ENCODE measurements around the gene NUMBL. TPM values are rescaled to one million over a fixed set of nuclear protein-coding genes. Genes with fewer than 3 reads are reported as not detected.

Gene NUMBL
- total RNA-seq, 4 donors from 2014 or later = 38.2 to 143 (median 45.3) TPM

- TF ChIP-seq, protein P1, sequence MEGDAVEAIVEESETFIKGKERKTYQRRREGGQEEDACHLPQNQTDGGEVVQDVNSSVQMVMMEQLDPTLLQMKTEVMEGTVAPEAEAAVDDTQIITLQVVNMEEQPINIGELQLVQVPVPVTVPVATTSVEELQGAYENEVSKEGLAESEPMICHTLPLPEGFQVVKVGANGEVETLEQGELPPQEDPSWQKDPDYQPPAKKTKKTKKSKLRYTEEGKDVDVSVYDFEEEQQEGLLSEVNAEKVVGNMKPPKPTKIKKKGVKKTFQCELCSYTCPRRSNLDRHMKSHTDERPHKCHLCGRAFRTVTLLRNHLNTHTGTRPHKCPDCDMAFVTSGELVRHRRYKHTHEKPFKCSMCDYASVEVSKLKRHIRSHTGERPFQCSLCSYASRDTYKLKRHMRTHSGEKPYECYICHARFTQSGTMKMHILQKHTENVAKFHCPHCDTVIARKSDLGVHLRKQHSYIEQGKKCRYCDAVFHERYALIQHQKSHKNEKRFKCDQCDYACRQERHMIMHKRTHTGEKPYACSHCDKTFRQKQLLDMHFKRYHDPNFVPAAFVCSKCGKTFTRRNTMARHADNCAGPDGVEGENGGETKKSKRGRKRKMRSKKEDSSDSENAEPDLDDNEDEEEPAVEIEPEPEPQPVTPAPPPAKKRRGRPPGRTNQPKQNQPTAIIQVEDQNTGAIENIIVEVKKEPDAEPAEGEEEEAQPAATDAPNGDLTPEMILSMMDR (IDR thresholded peaks at IDR 0.05) = no peak
- DNase-seq (ENCODE audit: low spot score) (no peak), ATAC-seq (ENCODE audit: low FRiP score) (no peak)
Observed at GRCh38 chr19:40616178-40616577, 74.3 kb downstream of the NUMBL start.

Small RNA genes lying within 50 kb of the gene (small RNA-seq; reads per million reads assigned to genes)
- gene RNU6-195P = not detected

Other genes starting within 250 kb of the NUMBL start
- gene SERTAD3, start 246.3 kb downstream of the NUMBL start, total RNA-seq = 10 to 100 TPM; 18.5 to 37.3 (median 23.7) TPM
- gene BLVRB, start 224.9 kb downstream of the NUMBL start, total RNA-seq = 100 to 1,000 TPM; 240 to 419 (median 329) TPM
- 1 to 10 TPM; 1.4 to 3.2 (median 3.0) TPM for gene SPTBN4, start 223.7 kb downstream of the NUMBL start, total RNA-seq
- gene SHKBP1, start 113.8 kb downstream of the NUMBL start, total RNA-seq = 10 to 100 TPM; 37.0 to 87.5 (median 47.8) TPM
- gene LTBP4, start 89.3 kb downstream of the NUMBL start, total RNA-seq = 100 to 1,000 TPM in 3 of 4 donors, 10 to 100 TPM in 1; 73.5 to 197 (median 114) TPM
- gene COQ8B, start 26.2 kb upstream of the NUMBL start, total RNA-seq = 10 to 100 TPM; 22.1 to 38.8 (median 28.1) TPM
- 100 to 1,000 TPM in 2 of 4 donors, 10 to 100 TPM in 2; 39.3 to 118 (median 91.9) TPM for gene ITPKC, start 26.5 kb upstream of the NUMBL start, total RNA-seq
- gene ACTMAP, start 59.8 kb upstream of the NUMBL start, total RNA-seq = 1 to 10 TPM; 3.2 to 3.8 (median 3.5) TPM
- 10 to 100 TPM; 34.8 to 46.8 (median 41.0) TPM for gene SNRPA, start 60.6 kb upstream of the NUMBL start, total RNA-seq
- gene MIA, start 84.9 kb upstream of the NUMBL start, total RNA-seq = not detected
- gene RAB4B, start 87.6 kb upstream of the NUMBL start, total RNA-seq = 10 to 100 TPM; 20.0 to 37.0 (median 21.7) TPM
- 100 to 1,000 TPM in 2 of 4 donors, 10 to 100 TPM in 2; 91.6 to 107 (median 101) TPM for gene EGLN2, start 108.5 kb upstream of the NUMBL start, total RNA-seq
- under 1 TPM in 1 of 4 donors, not detected in 3; 0.36 TPM for gene CYP2A6, start 159.8 kb upstream of the NUMBL start, total RNA-seq
- not detected for gene CYP2A7, start 191.6 kb upstream of the NUMBL start, total RNA-seq

Measured in omental fat pad (tissue), 4 donors.